Measurements from ENCODE around the gene STT3A.
"Not testable (repeated sequence)": the region's sequence is repeated elsewhere in the genome, so short reads cannot be mapped to it uniquely, and the experiment has no call there.

The STT3A gene

GRCh38 chr11:125592305-125593113, at the start of gene STT3A:
Gene STT3A (plus strand): TSS chr11:125592852. CDS start chr11:125595916, 3,064 bp downstream.
- peak; percentile 97 for DNase-seq

GRCh38 chr11:125550780-125551179, 41.9 kb upstream of the STT3A start:
- no peak for DNase-seq

DNA sequence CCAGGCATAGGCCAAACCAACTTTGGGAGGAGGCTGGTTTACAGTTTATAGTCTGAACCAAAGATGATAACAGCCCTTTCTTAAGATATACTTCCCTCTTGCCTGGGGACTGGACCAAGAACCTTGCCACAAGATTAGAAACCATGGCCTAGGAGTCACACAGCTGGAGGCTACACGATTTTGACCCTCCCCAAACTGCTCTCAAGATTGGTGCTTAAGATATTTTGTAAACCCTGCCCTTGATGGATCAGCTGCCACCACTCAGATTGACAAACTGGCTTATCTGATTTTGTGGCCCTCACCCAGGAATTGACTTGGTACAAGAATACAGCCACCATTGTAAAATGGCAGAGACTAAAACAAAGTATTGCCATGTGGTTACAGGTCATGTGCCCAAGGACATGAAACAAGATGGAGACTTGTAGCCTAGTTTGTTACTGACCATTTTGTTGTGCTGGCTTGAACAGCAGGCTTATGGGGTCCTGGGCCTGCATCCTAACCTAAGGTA, 40.8 kb upstream of the STT3A start:
- no peak for DNase-seq

GRCh38 chr11:125552927-125553326, 39.7 kb upstream of the STT3A start:
- DNase-seq: no peak

DNA sequence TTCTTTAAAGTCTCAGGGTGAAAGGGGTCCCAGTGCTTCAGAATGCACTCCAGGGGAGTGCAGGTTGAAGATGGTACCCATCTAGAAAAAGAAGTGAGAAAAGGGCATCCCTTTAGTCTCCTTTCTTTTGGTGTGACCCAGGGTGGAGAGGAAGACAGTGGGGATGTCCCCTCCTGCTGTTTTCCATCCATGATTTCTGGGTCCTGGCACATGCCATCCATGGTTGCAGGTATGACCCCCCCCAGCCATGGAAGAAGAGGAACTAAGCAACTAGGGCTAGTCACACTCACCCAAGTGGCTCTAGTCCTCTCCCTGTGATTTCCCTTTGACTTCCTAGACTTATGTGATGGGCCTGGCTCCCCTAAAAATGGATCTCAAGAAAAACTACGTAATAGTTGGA, 39.3 kb upstream of the STT3A start:
- DNase-seq: no peak

- no peak for DNase-seq
Observed at GRCh38 chr11:125554038-125554437, 38.6 kb upstream of the STT3A start.

GRCh38 chr11:125559888-125560287, 32.8 kb upstream of the STT3A start:
- no peak for DNase-seq

DNA sequence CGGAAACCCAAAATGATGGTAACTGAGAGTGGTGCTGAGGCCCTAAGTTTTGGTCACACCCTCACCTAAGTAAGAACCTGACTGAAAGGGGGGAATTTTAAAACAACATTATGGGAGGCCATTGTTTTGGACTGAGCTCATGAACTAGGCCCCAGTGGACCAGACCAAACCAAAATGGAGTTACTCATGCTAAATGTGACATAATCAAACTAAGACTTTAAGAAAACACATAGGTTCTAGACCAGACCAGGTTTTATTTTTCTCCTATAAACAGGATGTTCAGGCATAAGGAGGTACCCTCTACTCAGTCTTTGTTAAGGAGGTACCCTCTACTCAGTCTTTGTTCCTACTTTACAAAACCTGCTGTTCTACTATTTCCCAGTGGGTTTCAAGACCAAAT, 30.7 kb upstream of the STT3A start:
- no peak for DNase-seq

GRCh38 chr11:125562430-125562829, 30.2 kb upstream of the STT3A start:
- DNase-seq: no peak

DNA sequence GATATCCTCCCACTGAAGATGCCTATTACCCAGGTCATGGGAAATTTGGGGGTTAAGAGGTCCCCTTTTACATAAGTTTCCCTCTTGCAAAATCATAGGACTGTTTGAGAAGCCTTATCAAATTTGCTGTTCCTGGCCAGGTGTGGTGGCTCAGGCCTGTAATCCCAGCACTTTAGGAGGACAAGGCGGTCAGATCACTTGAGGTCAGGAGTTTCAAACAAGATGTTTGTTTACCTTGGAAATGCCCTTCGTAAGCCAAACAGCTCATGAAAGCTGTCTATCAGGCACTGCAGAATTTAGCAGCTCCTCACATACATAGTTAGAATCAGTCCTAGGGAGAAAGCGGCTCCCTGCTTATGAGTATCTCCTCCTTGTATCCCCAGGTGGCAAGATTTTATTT, 28.3 kb upstream of the STT3A start:
- no peak for DNase-seq

GRCh38 chr11:125566235-125566634, 26.4 kb upstream of the STT3A start:
- no peak for DNase-seq

- DNase-seq: peak; percentile 94
Observed at GRCh38 chr11:125568970-125569914, 23.4 kb upstream of the STT3A start, which contains the start of gene EI24. Gene EI24 (plus strand): TSS chr11:125569477. CDS start chr11:125572528, 3,051 bp downstream.

DNA sequence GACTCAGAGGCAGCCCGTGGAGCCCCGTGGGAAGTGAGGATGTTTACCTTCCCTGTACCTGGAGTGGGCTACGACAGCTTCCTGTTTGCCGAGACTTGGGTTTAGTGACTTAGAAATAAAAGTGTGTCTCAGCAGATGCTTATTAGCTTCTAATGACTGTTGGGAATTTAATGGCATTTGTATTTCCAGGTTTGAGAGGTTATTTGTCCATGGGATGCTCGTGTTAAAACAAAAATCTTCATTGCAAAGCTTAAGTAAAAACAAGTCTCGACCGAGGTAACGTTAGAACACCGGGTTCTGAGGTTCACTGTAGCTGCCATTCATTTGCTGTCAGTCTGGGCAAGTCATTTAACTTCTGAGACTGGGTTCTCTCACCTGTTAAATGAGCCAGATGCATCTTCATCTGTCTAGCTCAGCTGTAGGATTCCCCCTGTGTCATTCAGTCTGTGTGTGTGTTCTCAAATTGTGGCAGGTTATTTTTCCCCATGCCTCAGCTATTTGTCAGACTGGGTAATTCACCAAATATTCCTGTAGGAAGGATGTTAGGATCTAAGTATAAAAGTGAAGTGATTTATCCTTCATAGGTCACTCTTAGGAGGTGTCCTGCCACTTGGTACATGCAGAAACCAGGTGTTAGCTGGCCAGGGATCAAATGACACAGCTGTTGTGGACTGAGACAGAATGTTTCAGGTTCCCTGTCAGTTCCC, 22.6 kb upstream of the STT3A start:
- DNase-seq: no peak

DNA sequence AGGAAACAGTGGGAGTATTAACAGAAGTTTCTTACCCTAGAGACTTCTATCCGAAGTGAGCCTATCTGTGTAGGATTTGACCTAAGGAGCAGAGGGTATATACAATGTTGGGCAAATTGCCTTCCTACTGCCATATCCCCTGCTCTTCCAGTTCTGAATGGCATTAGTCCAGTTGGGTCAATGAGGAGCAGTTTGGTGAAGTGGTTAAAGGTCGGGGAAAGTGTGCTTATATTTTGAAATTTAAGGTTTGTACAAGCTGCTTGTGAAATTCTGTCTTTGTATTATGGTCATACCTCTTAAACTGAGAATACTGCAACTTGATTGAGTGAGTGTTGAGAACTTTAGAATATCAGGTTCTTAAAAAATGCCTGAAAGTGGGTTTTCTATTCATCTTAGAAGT, 21.7 kb upstream of the STT3A start:
- no peak for DNase-seq

DNA sequence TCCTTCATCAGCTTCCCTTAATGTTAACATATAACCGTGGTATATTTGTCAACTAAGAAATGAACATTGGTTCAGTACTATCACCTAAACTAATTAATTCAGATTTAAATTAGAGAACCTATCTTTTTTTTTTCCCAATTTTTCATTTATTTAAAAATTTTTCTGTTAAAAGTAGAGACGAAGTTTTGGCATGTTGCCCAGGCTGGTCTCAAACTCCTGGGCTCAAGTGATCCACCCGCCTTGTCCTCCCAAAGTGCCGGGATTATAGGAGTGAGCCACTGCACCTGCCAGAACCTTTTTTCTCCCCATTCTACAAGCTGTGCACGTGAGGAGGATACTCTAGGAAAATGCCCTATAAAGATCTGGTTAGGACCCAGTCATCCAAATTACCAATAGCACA, 19.7 kb upstream of the STT3A start:
- DNase-seq: no peak

- DNase-seq: not testable (repeated sequence)
Observed at GRCh38 chr11:125577181-125577580, 15.5 kb upstream of the STT3A start.

- DNase-seq: no peak
Observed at GRCh38 chr11:125578783-125579182, 13.9 kb upstream of the STT3A start.

DNA sequence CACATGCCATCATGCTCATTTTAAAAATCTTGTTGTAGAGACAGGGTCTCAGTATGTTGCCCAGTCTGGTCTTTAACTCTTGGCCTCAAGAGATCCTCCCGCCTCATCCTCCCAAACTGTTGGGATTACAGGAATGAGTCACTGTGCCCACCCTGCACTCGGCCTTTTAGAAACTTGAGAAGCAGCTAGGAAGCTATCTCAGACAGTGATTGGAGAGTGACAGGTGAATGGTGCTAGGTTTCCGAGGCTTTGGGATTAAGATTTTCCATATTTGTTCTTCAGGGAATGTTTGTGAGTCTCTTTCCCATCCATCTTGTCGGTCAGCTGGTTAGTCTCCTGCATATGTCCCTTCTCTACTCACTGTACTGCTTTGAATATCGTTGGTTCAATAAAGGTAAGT, 12.8 kb upstream of the STT3A start:
- DNase-seq: no peak

GRCh38 chr11:125583496-125583895, 9.2 kb upstream of the STT3A start:
- DNase-seq: no peak

- DNase-seq: no peak
Observed at GRCh38 chr11:125585487-125585886, 7.2 kb upstream of the STT3A start.

DNA sequence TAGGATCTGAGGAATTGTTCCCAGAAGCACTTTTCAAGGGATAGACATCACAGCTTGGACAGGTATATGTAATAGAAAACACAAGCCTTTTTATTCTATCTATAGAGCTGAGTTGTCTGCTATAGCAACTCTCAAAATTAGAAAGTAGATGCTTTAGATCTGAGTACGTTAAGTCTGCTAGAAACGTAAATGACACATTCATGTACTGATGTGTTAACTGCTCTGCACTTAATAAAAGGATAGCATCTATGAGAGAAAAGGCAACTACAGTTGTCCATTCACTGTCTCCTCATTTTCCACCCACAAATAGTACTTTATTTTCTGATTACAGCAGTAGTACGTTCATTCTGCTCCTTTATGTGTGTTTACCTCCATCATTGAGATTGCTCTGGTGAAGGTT, 6.0 kb upstream of the STT3A start:
- DNase-seq: no peak

DNA sequence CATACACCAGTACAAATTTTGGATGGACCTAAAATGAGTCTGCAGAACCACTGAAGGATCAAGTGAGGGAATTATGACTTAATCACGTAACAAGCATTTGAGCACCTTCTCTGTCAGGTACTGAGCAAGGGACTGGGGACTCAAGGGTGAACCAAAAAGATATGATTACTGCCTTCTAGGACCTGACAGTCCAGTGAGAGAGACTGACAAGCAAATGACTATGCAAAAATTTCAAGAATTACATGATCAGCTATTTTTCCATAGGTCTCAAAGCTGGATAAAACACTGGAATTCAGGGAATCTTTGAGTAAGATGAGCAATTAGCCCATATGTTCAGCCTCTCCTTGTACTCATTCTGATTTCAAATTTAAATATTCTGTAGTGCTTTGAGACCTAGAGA, 5.2 kb upstream of the STT3A start:
- no peak for DNase-seq

DNA sequence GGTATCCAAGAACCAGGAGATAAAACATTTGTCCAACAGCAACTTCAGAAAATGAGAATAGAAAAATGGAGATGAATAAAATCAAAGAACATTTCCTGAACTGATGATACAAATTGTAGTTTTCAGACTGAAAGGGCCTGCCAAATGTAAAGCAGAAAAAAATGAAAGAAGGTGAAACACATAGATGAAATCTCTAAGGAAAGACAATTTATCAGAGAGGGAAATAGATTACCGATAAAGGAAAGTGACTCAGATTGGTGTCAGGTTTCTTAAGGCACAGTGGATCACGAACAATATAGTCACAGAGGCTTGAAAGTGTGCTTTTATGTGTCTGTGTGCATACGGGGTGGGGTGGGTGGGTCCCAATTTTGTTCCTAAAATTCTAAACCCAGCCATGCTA, 4.1 kb upstream of the STT3A start:
- no peak for DNase-seq
